Measurements from ENCODE around the gene RFX1.

DNA sequence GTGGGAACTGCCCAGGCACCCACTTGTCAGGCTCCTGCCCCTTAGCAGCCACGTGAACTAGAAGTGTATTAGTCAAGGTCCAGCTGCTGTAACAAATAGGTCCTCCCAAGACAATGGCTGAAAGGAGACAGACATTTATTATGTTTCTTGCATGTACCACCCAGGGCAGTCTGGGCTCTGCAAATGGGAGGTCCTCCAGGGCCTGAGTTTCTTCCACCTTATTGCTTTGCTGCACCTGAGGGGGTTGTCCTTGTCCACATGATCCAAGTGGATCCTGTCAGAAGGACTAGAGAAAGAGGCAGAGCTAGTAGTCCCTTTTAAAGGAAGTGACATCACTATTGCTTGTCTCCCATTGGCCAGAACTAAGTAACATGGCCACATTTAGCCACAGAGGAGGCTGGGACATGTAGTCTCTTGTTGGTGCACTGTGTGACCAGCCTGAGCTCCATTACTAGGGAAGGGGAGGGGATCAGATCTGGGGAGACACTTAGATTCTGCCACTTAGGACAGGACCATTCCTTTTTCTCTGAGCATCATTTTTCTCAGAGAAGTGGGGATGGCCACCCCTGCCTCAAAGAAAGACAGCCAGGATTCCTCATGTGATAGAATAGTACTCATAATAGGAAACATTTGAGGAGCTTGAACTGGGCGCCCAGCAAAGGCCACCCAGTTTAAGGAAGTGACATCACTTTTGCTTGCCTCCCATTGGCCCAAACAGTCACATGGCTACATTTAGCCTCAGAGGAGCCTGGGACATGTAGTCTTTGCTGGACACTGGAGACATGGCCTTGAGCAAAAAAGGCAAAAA lies 85.0 kb downstream of the RFX1 start:
- TF ChIP-seq, protein P1, sequence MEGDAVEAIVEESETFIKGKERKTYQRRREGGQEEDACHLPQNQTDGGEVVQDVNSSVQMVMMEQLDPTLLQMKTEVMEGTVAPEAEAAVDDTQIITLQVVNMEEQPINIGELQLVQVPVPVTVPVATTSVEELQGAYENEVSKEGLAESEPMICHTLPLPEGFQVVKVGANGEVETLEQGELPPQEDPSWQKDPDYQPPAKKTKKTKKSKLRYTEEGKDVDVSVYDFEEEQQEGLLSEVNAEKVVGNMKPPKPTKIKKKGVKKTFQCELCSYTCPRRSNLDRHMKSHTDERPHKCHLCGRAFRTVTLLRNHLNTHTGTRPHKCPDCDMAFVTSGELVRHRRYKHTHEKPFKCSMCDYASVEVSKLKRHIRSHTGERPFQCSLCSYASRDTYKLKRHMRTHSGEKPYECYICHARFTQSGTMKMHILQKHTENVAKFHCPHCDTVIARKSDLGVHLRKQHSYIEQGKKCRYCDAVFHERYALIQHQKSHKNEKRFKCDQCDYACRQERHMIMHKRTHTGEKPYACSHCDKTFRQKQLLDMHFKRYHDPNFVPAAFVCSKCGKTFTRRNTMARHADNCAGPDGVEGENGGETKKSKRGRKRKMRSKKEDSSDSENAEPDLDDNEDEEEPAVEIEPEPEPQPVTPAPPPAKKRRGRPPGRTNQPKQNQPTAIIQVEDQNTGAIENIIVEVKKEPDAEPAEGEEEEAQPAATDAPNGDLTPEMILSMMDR (tag by site-specific recombination; IDR thresholded peaks at IDR 0.05) = no peak
- TF ChIP-seq SP2 (tag by site-specific recombination; IDR thresholded peaks at IDR 0.05) = peak; percentile 56
- TF ChIP-seq YY1 (tag by site-specific recombination; IDR thresholded peaks at IDR 0.05) = peak; percentile 33; the same call in 1 of the 2 replicates
- no peak for TF ChIP-seq TCF7L2 (IDR thresholded peaks at IDR 0.05; ENCODE audit: borderline replicate concordance, low read depth, low read length)
- no peak for TF ChIP-seq YY2 (tag by site-specific recombination; IDR thresholded peaks at IDR 0.05)
- TF ChIP-seq, protein P2, sequence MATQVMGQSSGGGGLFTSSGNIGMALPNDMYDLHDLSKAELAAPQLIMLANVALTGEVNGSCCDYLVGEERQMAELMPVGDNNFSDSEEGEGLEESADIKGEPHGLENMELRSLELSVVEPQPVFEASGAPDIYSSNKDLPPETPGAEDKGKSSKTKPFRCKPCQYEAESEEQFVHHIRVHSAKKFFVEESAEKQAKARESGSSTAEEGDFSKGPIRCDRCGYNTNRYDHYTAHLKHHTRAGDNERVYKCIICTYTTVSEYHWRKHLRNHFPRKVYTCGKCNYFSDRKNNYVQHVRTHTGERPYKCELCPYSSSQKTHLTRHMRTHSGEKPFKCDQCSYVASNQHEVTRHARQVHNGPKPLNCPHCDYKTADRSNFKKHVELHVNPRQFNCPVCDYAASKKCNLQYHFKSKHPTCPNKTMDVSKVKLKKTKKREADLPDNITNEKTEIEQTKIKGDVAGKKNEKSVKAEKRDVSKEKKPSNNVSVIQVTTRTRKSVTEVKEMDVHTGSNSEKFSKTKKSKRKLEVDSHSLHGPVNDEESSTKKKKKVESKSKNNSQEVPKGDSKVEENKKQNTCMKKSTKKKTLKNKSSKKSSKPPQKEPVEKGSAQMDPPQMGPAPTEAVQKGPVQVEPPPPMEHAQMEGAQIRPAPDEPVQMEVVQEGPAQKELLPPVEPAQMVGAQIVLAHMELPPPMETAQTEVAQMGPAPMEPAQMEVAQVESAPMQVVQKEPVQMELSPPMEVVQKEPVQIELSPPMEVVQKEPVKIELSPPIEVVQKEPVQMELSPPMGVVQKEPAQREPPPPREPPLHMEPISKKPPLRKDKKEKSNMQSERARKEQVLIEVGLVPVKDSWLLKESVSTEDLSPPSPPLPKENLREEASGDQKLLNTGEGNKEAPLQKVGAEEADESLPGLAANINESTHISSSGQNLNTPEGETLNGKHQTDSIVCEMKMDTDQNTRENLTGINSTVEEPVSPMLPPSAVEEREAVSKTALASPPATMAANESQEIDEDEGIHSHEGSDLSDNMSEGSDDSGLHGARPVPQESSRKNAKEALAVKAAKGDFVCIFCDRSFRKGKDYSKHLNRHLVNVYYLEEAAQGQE (tag by site-specific recombination; IDR thresholded peaks at IDR 0.05) = no peak
